Measurements from ENCODE around the gene RSPO1. TPM values are rescaled to one million over a fixed set of nuclear protein-coding genes. Genes with fewer than 3 reads are reported as not detected.

RSPO1 gene
- total RNA-seq, 1 donor from 2014 or later, result 1.4 TPM

DNA sequence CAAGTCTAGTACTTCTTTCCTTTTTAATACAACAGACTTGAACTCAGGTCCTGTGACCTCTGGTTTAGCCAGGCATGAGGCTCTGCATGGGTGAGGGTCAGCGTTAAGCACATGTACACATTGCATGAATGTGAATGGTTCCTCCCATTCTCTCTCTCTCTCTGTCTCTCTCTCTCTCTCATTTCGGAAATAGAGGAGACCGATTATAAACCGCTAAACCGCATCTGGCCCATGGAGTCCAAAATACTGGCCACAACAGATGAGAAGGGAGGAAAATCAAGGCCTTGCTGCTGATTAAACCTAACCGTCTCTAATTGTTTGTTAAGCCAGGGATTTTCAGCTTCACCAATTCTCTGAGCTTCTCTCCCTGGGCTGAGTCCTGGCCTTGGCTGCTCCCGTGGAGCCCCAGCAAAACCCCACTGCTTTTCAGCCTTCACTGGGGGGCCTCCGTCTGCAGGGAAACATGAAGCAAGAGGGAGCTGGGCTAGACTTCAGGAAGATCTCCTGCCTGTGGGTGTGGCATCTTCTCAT lies 6.6 kb downstream of the RSPO1 start:
- H3K36me3 Mint-ChIP-seq, result no peaks in the 10 kb centered on the region
- no peak overlapping the region for H3K4me3 Mint-ChIP-seq
- no peak for DNase-seq (ENCODE audit: extremely low spot score, unreplicated experiment)
- H3K9me3 Mint-ChIP-seq, result no peaks in the 10 kb centered on the region
- TF ChIP-seq, protein P1, sequence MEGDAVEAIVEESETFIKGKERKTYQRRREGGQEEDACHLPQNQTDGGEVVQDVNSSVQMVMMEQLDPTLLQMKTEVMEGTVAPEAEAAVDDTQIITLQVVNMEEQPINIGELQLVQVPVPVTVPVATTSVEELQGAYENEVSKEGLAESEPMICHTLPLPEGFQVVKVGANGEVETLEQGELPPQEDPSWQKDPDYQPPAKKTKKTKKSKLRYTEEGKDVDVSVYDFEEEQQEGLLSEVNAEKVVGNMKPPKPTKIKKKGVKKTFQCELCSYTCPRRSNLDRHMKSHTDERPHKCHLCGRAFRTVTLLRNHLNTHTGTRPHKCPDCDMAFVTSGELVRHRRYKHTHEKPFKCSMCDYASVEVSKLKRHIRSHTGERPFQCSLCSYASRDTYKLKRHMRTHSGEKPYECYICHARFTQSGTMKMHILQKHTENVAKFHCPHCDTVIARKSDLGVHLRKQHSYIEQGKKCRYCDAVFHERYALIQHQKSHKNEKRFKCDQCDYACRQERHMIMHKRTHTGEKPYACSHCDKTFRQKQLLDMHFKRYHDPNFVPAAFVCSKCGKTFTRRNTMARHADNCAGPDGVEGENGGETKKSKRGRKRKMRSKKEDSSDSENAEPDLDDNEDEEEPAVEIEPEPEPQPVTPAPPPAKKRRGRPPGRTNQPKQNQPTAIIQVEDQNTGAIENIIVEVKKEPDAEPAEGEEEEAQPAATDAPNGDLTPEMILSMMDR (conservative IDR thresholded peaks at IDR 0.05), result no peak
- no peak overlapping the region for H3K27ac Mint-ChIP-seq
- H3K4me1 Mint-ChIP-seq (ENCODE audit: unreplicated experiment), result peaks cover 8% of the 10 kb centered on the region
- peaks cover 89% of the 10 kb centered on the region for H3K27me3 Mint-ChIP-seq

DNA sequence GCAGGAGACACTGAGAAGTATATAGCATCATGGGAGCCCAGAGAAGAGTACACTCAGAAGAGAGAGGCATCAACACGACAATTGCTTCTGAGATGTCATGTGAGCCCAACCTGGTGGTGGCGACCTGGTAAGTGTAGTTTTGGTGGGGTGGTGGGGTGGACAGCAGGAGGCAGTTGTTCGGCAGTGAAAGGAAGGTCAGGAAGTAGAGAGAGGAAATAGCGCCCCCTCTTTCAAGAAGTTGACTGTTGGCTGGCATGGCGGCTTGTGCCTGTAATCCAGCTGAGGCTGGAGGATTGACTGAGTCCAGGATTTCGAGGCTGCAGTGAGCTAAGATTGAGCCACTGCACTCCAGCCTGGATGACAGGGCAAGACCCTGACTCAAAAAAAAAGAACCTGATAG lies 12.6 kb downstream of the RSPO1 start:
- TF ChIP-seq, protein P1 (conservative IDR thresholded peaks at IDR 0.05), result no peak
- Mint-ChIP-seq H3K27me3 (peaks cover 56% of the 10 kb centered on the region), H3K27ac (no peak overlapping the region), H3K4me1 (ENCODE audit: unreplicated experiment) (no peaks in the 10 kb centered on the region), H3K9me3 (no peaks in the 10 kb centered on the region), H3K4me3 (no peak overlapping the region), H3K36me3 (no peaks in the 10 kb centered on the region)
- no peak for DNase-seq (ENCODE audit: extremely low spot score, unreplicated experiment)

DNA sequence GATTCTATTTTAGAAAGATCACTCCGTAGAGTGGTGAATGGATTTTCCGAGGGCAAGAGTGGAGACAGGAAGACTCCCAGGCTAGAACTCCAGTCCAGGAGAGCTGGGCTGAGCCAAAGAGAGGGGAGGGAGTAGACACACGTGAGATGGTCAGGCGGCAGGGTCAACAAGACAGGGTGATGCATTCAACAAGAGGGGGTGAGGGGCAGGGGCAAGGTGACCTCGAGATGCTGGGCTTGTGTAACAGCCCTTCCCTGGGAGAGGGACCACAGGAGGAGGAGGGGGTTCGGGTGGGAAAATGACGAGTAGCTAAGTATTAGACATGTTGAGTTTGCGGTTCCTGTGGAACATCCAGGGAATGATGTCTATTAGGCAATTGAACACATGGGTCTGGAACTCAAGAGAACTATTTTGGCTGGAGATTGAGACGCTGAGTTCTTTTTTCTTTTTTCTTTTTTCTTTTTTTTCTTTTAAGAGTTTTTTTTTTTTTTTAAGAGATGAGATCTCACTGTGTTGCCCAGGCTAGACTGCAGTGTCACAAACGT lies 13.3 kb downstream of the RSPO1 start:
- no peak overlapping the region for H3K4me3 Mint-ChIP-seq
- no peaks in the 10 kb centered on the region for H3K9me3 Mint-ChIP-seq
- no peak overlapping the region for H3K27ac Mint-ChIP-seq
- TF ChIP-seq, protein P1 (conservative IDR thresholded peaks at IDR 0.05), result no peak
- no peaks in the 10 kb centered on the region for H3K36me3 Mint-ChIP-seq
- peaks cover 56% of the 10 kb centered on the region for H3K27me3 Mint-ChIP-seq
- H3K4me1 Mint-ChIP-seq (ENCODE audit: unreplicated experiment), result no peaks in the 10 kb centered on the region
- DNase-seq (ENCODE audit: extremely low spot score, unreplicated experiment), result no peak

DNA sequence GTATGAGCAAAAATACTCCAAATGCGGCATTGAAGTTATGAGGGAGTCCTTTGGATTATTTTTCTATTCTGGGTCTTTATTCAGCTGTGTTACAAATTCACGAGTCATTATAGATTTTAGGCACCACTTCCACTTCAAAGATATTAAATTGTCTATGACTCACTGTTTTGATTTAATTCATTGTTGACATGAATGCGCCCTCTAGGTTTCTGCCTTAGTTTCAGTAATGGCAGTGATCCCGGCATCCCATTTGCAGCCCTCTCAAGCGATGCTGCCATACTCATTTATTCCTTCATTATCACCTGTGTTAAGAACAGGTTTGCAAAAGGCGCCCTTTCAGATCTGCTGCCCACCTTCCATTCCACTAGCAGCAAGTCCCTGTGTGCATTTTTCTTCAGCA lies 14.0 kb downstream of the RSPO1 start:
- DNase-seq (ENCODE audit: extremely low spot score, unreplicated experiment), result no peak
- Mint-ChIP-seq H3K4me3 (no peak overlapping the region), H3K9me3 (no peaks in the 10 kb centered on the region), H3K36me3 (no peaks in the 10 kb centered on the region), H3K27ac (no peak overlapping the region), H3K4me1 (ENCODE audit: unreplicated experiment) (no peaks in the 10 kb centered on the region), H3K27me3 (peaks cover 56% of the 10 kb centered on the region)
- TF ChIP-seq, protein P1 (conservative IDR thresholded peaks at IDR 0.05), result no peak

DNA sequence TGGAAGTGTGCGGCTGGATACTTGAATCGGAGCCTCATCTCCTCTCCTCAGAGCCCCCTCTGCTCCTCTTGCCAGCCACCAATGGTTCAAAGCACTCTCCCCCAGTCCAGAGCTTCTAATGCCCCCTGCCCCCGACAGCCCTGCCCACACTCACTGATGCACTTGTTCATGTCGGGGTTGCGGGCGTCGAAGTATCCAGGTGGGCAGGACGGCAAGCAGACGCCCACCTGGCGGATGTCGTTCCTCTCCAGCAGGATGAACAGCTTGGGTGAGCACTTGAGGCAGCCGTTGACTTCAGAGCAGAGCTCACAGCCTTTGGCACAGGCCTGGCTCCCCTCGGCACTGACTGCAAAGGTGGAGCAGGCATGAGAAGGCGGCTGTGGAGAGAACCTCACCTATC lies 18.4 kb downstream of the RSPO1 start:
- H3K27me3 Mint-ChIP-seq, result peaks cover 75% of the 10 kb centered on the region
- no peaks in the 10 kb centered on the region for H3K9me3 Mint-ChIP-seq
- no peak overlapping the region for H3K27ac Mint-ChIP-seq
- H3K36me3 Mint-ChIP-seq, result no peaks in the 10 kb centered on the region
- TF ChIP-seq, protein P1 (conservative IDR thresholded peaks at IDR 0.05), result no peak
- H3K4me1 Mint-ChIP-seq (ENCODE audit: unreplicated experiment), result no peaks in the 10 kb centered on the region
- DNase-seq (ENCODE audit: extremely low spot score, unreplicated experiment), result no peak
- no peak overlapping the region for H3K4me3 Mint-ChIP-seq
